H1 (cell line): ENCODE measurements around the gene SPRR1A. TPM values are rescaled to one million over a fixed set of nuclear protein-coding genes. Genes with fewer than 3 reads are reported as not detected.

Experiments used
- CTCF ChIA-PET: fragments of 300-600 bp; sonication (Branson Sonifier 250); formaldehyde crosslinking; loops from one replicate; lab custom pipeline; 2021; ENCODE audit not compliant: partially characterized antibody; lab: Charles Lee
- POLR2A ChIA-PET: fragments of 300-600 bp; sonication (Branson Sonifier 250); formaldehyde crosslinking; loops from one replicate; lab custom pipeline; 2021; ENCODE audit warnings: inconsistent platforms; ENCODE audit not compliant: partially characterized antibody; lab: Charles Lee
- DNase-seq, 2 experiments: peaks; one replicate each; pipeline versions ENCODE4 v3.0.0 to v3.0.0-alpha.2; 2010 to 2022; ENCODE audit warnings: low spot score in 2 of 2, low read depth in 1 of 2, mixed read lengths in 1 of 2
- FAIRE-seq: peaks from 2 replicates; lab custom pipeline; 2011; peaks lifted over from hg19 to GRCh38; lab: Jason Lieb, UNC
- H2AFZ ChIP-seq: 2 replicates; pipeline ENCODE4 v1.8.1; 2012; ENCODE audit warnings: low read length, inconsistent platforms
- H2AK5ac ChIP-seq: 2 replicates; pipeline ENCODE4 v1.6.1; 2013; ENCODE audit warnings: low read depth, low read length
- H2BK120ac ChIP-seq: replicated peaks from 2 replicates; pipeline ENCODE3; 2013; ENCODE audit warnings: low read depth, low read length, inconsistent platforms
- H2BK12ac ChIP-seq: 2 replicates; pipeline ENCODE4 v1.6.1; 2013; ENCODE audit warnings: low read depth, low read length
- H2BK15ac ChIP-seq: 2 replicates; pipeline ENCODE4 v1.6.1; 2013; ENCODE audit warnings: low read length
- H2BK20ac ChIP-seq: 2 replicates; pipeline ENCODE4 v1.6.1; 2013; ENCODE audit warnings: low read length
- H2BK5ac ChIP-seq: 2 replicates; pipeline ENCODE4 v1.6.1; 2013; ENCODE audit warnings: low read depth, low read length
- H3K14ac ChIP-seq: 2 replicates; pipeline ENCODE4 v1.6.1; 2013; ENCODE audit warnings: inconsistent platforms; ENCODE audit not compliant: insufficient read length
- H3K18ac ChIP-seq: 2 replicates; pipeline ENCODE4 v1.6.1; 2013; ENCODE audit warnings: low read length; ENCODE audit errors: extremely low read depth
- H3K23ac ChIP-seq: 2 replicates; pipeline ENCODE4 v1.6.1; 2013; ENCODE audit warnings: inconsistent platforms; ENCODE audit not compliant: insufficient read length
- H3K23me2 ChIP-seq: 2 replicates; pipeline ENCODE4 v1.6.1; 2013; ENCODE audit warnings: low read depth, low read length
- H3K27ac ChIP-seq: 2 replicates; pipeline ENCODE4 v1.6.1; 2011; ENCODE audit warnings: low read depth, low read length, inconsistent platforms
- H3K27me3 ChIP-seq, 4 experiments: replicated peaks in 1 of 4; 1 replicate in 1 of 4; 2 replicates in 3 of 4; pipeline versions ENCODE4 v1.6.1 to v1.8.1; 2011 to 2013; ENCODE audit warnings: low read length in 3 of 4, mild to moderate bottlenecking in 3 of 4, inconsistent platforms in 2 of 4, mixed read lengths in 2 of 4, moderate library complexity in 1 of 4; ENCODE audit not compliant: control insufficient read depth in 3 of 4, insufficient read depth in 3 of 4; ENCODE audit errors: extremely low read depth in 1 of 4
- H3K36me3 ChIP-seq, 4 experiments: 2 replicates each; pipeline versions ENCODE4 v1.6.1 to v1.8.1; 2011 to 2013; ENCODE audit warnings: mild to moderate bottlenecking in 4 of 4, low read length in 3 of 4, moderate library complexity in 2 of 4, control low read depth in 1 of 4, inconsistent platforms in 1 of 4; ENCODE audit not compliant: insufficient read depth in 4 of 4, control insufficient read depth in 2 of 4
- H3K4ac ChIP-seq: replicated peaks from 2 replicates; pipeline ENCODE3; 2013; ENCODE audit warnings: low read length, low read depth, mixed read lengths, inconsistent platforms; ENCODE audit not compliant: insufficient read length
- H3K4me1 ChIP-seq, 4 experiments: replicated peaks in 1 of 4; 1 replicate in 1 of 4; 2 replicates in 3 of 4; pipeline versions ENCODE4 v1.6.1 to v1.8.1; 2011 to 2013; ENCODE audit warnings: low read length in 3 of 4, inconsistent platforms in 2 of 4, mixed read lengths in 1 of 4; ENCODE audit not compliant: insufficient read depth in 4 of 4, control insufficient read depth in 3 of 4
- H3K4me2 ChIP-seq, 2 experiments: 2 replicates each; pipeline versions ENCODE4 v1.6.1 to v1.8.1; 2011 to 2013; ENCODE audit warnings: low read depth in 2 of 2, low read length in 2 of 2, control low read depth in 1 of 2, inconsistent platforms in 1 of 2, mild to moderate bottlenecking in 1 of 2; ENCODE audit not compliant: insufficient read depth in 1 of 2
- H3K4me3 ChIP-seq, 4 experiments: fragments of 200-600, 300-600 bp in 1 of 4; sonication (generic), shearing (Covaris generic), sonication (Bioruptor Twin) in 1 of 4; 2 replicates each; pipeline versions ENCODE4 v1.5.1 to v1.8.1; 2011 to 2016; ENCODE audit warnings: low read length in 4 of 4, low read depth in 3 of 4, control low read depth in 2 of 4, inconsistent platforms in 2 of 4, mild to moderate bottlenecking in 2 of 4, mixed read lengths in 1 of 4, moderate library complexity in 1 of 4; ENCODE audit not compliant: insufficient read depth in 2 of 4; ENCODE audit errors: extremely low read depth in 1 of 4
- H3K56ac ChIP-seq: replicated peaks from 2 replicates; pipeline ENCODE3; 2013; ENCODE audit warnings: low read depth, mild to moderate bottlenecking, mixed read lengths, low read length, inconsistent platforms; ENCODE audit not compliant: insufficient read length
- H3K79me1 ChIP-seq: 2 replicates; pipeline ENCODE4 v1.6.1; 2013; ENCODE audit warnings: low read depth, low read length, control low read depth
- H3K79me2 ChIP-seq, 2 experiments: 2 replicates each; pipeline versions ENCODE4 v1.6.1 to v1.8.1; 2012 to 2013; ENCODE audit warnings: low read length in 2 of 2, mild to moderate bottlenecking in 2 of 2, inconsistent platforms in 1 of 2; ENCODE audit not compliant: insufficient read depth in 2 of 2, control insufficient read depth in 1 of 2
- H3K9ac ChIP-seq, 4 experiments: replicated peaks in 1 of 4; 1 replicate in 1 of 4; 2 replicates in 3 of 4; pipeline versions ENCODE4 v1.6.1 to v1.8.1; 2011 to 2013; ENCODE audit warnings: low read depth in 3 of 4, low read length in 3 of 4, control low read depth in 2 of 4, mild to moderate bottlenecking in 2 of 4, moderate library complexity in 2 of 4, inconsistent platforms in 1 of 4; ENCODE audit errors: extremely low read depth in 1 of 4
- H3K9me3 ChIP-seq, 2 experiments: 2 replicates each; pipeline versions ENCODE4 v1.6.1 to v1.8.1; 2012 to 2013; ENCODE audit warnings: mild to moderate bottlenecking in 2 of 2, moderate library complexity in 2 of 2, control low read depth in 1 of 2, inconsistent platforms in 1 of 2, low read depth in 1 of 2, low read length in 1 of 2, mixed read lengths in 1 of 2; ENCODE audit not compliant: insufficient read depth in 2 of 2
- H4K20me1 ChIP-seq, 2 experiments: replicated peaks in 1 of 2; 2 replicates each; pipeline versions ENCODE3 to v1.8.1; 2011 to 2013; ENCODE audit warnings: inconsistent platforms in 2 of 2, low read length in 2 of 2, mild to moderate bottlenecking in 1 of 2; ENCODE audit not compliant: insufficient read depth in 2 of 2, control insufficient read depth in 1 of 2
- H4K5ac ChIP-seq: 2 replicates; pipeline ENCODE4 v1.6.1; 2013; ENCODE audit warnings: low read length, low read depth, mixed read lengths, inconsistent platforms; ENCODE audit not compliant: insufficient read length
- H4K8ac ChIP-seq: 2 replicates; pipeline ENCODE4 v1.8.0; 2013; ENCODE audit warnings: mild to moderate bottlenecking, moderate library complexity, low read length, inconsistent platforms; ENCODE audit not compliant: insufficient read depth; ENCODE audit errors: extremely low read depth
- H4K91ac ChIP-seq: replicated peaks from 2 replicates; pipeline ENCODE3; 2013; ENCODE audit warnings: low read length, mixed read lengths, inconsistent platforms; ENCODE audit not compliant: insufficient read length
- CHD2 ChIP-seq: IDR thresholded peaks from 2 replicates; pipeline ENCODE4 v1.6.1; 2012; ENCODE audit warnings: low read length, improper control_type of control experiment
- MAX ChIP-seq: IDR thresholded peaks from 2 replicates; pipeline ENCODE4 v1.6.1; 2012; ENCODE audit warnings: inconsistent platforms
- PHF8 ChIP-seq: fragments of 200-600 bp; sonication (generic); conservative IDR thresholded peaks from 2 replicates; pipeline ENCODE4 v1.7.1; 2012; ENCODE audit warnings: low read depth, mild to moderate bottlenecking, inconsistent platforms, low read length, moderate library complexity
- RBBP5 ChIP-seq: IDR thresholded peaks from 2 replicates; pipeline ENCODE4 v1.7.1; 2012; ENCODE audit warnings: low read depth, mild to moderate bottlenecking, inconsistent platforms, low read length, moderate library complexity, borderline replicate concordance
- RFX5 ChIP-seq: IDR thresholded peaks from 2 replicates; pipeline ENCODE4 v1.6.1; 2011; ENCODE audit warnings: low read depth, low read length, improper control_type of control experiment, borderline replicate concordance
- polyA plus RNA-seq, 7 experiments: library from polyadenylated mRNA; depleted of rRNA in 3 of 7; stranded (reverse) in 5 of 7; unstranded in 2 of 7; fragments of >200 nt in 5 of 7; fragments of 200-250 nt in 2 of 7; gene quantifications; 1 replicate in 5 of 7; 2 replicates in 1 of 7; 4 replicates in 1 of 7; pipeline versions ENCODE4 v1.2.1 to v1.2.3, GENCODE V29; 2011 to 2013; ENCODE audit warnings: missing spikeins in 2 of 7, mixed read lengths in 2 of 7
- total RNA-seq: library from RNA; stranded (reverse); fragmentation: NEBNext Ultra II Directional; extraction: Animal tissue kit (Norgen Biotek cat#: 25700); gene quantifications from 2 replicates; pipeline ENCODE4 v1.2.1, GENCODE V29; 2021

SPRR1A gene
- total and polyA plus RNA-seq, 2 of the 8 experiments (the other 6 are each of a cell fraction or from before 2014, with no cell fraction given): not detected

- Histone ChIP-seq H2AFZ (no peak overlapping the region), H2BK20ac (no peak overlapping the region), H3K9me3 (no peaks in the 10 kb centered on the region; a peak in 1 of 4 replicates), H3K79me2 (no peaks in the 10 kb centered on the region), H3K56ac (no peak overlapping the region), H4K20me1 (no peaks in the 10 kb centered on the region), H3K4me2 (no peak overlapping the region), H2BK15ac (no peak overlapping the region), H3K23ac (no peak overlapping the region), H3K9ac (no peak overlapping the region), H2BK12ac (no peak overlapping the region), H4K91ac (no peak overlapping the region), H3K36me3 (no peaks in the 10 kb centered on the region), H2BK5ac (no peak overlapping the region), H3K79me1 (no peaks in the 10 kb centered on the region), H3K27me3 (no peaks in the 10 kb centered on the region; a peak in 1 of 7 replicates), H3K18ac (no peak overlapping the region), H2AK5ac (no peak overlapping the region), H3K4me1 (no peaks in the 10 kb centered on the region), H3K23me2 (no peaks in the 10 kb centered on the region; the same call in 1 of the 2 replicates), H3K14ac (no peak overlapping the region), H3K27ac (no peak overlapping the region), H2BK120ac (no peak overlapping the region), H4K8ac (no peak overlapping the region), H4K5ac (no peak overlapping the region), H3K4ac (no peak overlapping the region), H3K4me3 (no peak overlapping the region)
- TF ChIP-seq MAX (no peak), RFX5 (no peak), RBBP5 (no peak), CHD2 (no peak), PHF8 (no peak)
- FAIRE-seq (no peak), DNase-seq (peak in 1 of 2 experiments; percentile 2)
- ChIA-PET CTCF (interaction anchor here (1.6 to 1.9 kb wide), 2 partner anchors 17 to 215 kb away, joined by 4 to 7 read pairs; no protein-coding TSS in a partner anchor), POLR2A (no interaction called here)
Observed at GRCh38 chr1:152977614-152978013, 6.3 kb upstream of the SPRR1A start.
